ENCODE results near the gene GALNT17.

GALNT17 gene

GRCh38 chr7:71286924-71287323 lies 155.0 kb downstream of the GALNT17 start:
- DNase-seq = no peak

- peak; percentile 12 for DNase-seq
Measured at GRCh38 chr7:71290452-71290851, 158.5 kb downstream of the GALNT17 start.

GRCh38 chr7:71298378-71298777 lies 166.4 kb downstream of the GALNT17 start:
- no peak for DNase-seq

- no peak for DNase-seq
Measured at GRCh38 chr7:71300086-71300485, 168.1 kb downstream of the GALNT17 start.

- no peak for DNase-seq
Measured at GRCh38 chr7:71300603-71301002, 168.7 kb downstream of the GALNT17 start.

GRCh38 chr7:71301167-71301566 lies 169.2 kb downstream of the GALNT17 start:
- no peak for DNase-seq

GRCh38 chr7:71303566-71303965 lies 171.6 kb downstream of the GALNT17 start:
- no peak for DNase-seq

- DNase-seq = no peak
Measured at GRCh38 chr7:71308096-71308495, 176.2 kb downstream of the GALNT17 start.

- DNase-seq = no peak
Measured at GRCh38 chr7:71311576-71311975, 179.6 kb downstream of the GALNT17 start.

- DNase-seq = no peak
Measured at GRCh38 chr7:71312755-71313490, 181.0 kb downstream of the GALNT17 start.

GRCh38 chr7:71313553-71313952 lies 181.6 kb downstream of the GALNT17 start:
- no peak for DNase-seq

- DNase-seq = no peak
Measured at GRCh38 chr7:71320916-71321315, 189.0 kb downstream of the GALNT17 start.

- no peak for DNase-seq
Measured at GRCh38 chr7:71322201-71322600, 190.3 kb downstream of the GALNT17 start.

GRCh38 chr7:71323726-71324125 lies 191.8 kb downstream of the GALNT17 start:
- no peak for DNase-seq

GRCh38 chr7:71325151-71325550 lies 193.2 kb downstream of the GALNT17 start:
- no peak for DNase-seq

GRCh38 chr7:71326595-71326994 lies 194.7 kb downstream of the GALNT17 start:
- no peak for DNase-seq

- DNase-seq = no peak
Measured at GRCh38 chr7:71327946-71328345, 196.0 kb downstream of the GALNT17 start.

GRCh38 chr7:71329030-71329660 lies 197.2 kb downstream of the GALNT17 start:
- DNase-seq = no peak

- no peak for DNase-seq
Measured at GRCh38 chr7:71332207-71332606, 200.3 kb downstream of the GALNT17 start.

- DNase-seq = no peak
Measured at GRCh38 chr7:71334541-71334940, 202.6 kb downstream of the GALNT17 start.

- no peak for DNase-seq
Measured at GRCh38 chr7:71338866-71339265, 206.9 kb downstream of the GALNT17 start.

- no peak for DNase-seq
Measured at GRCh38 chr7:71339924-71340323, 208.0 kb downstream of the GALNT17 start.

- DNase-seq = no peak
Measured at GRCh38 chr7:71342202-71342601, 210.3 kb downstream of the GALNT17 start.

GRCh38 chr7:71343039-71343438 lies 211.1 kb downstream of the GALNT17 start:
- DNase-seq = no peak

- no peak for DNase-seq
Measured at GRCh38 chr7:71343892-71344291, 211.9 kb downstream of the GALNT17 start.
